ENCODE results near the gene ZNF322. TPM values are rescaled to one million over a fixed set of nuclear protein-coding genes. Genes with fewer than 3 reads are reported as not detected.
"Not testable (repeated sequence)": the region's sequence is repeated elsewhere in the genome, so short reads cannot be mapped to it uniquely, and the experiment has no call there.

The ZNF322 gene, protein sequence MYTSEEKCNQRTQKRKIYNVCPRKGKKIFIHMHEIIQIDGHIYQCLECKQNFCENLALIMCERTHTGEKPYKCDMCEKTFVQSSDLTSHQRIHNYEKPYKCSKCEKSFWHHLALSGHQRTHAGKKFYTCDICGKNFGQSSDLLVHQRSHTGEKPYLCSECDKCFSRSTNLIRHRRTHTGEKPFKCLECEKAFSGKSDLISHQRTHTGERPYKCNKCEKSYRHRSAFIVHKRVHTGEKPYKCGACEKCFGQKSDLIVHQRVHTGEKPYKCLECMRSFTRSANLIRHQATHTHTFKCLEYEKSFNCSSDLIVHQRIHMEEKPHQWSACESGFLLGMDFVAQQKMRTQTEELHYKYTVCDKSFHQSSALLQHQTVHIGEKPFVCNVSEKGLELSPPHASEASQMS
- 11.3 TPM for polyA plus RNA-seq (2013, experiment 1 of 2; ENCODE audit: insufficient read length)
- polyA plus RNA-seq (2013, experiment 2 of 2; ENCODE audit: insufficient read length), result 13.8 TPM

DNA sequence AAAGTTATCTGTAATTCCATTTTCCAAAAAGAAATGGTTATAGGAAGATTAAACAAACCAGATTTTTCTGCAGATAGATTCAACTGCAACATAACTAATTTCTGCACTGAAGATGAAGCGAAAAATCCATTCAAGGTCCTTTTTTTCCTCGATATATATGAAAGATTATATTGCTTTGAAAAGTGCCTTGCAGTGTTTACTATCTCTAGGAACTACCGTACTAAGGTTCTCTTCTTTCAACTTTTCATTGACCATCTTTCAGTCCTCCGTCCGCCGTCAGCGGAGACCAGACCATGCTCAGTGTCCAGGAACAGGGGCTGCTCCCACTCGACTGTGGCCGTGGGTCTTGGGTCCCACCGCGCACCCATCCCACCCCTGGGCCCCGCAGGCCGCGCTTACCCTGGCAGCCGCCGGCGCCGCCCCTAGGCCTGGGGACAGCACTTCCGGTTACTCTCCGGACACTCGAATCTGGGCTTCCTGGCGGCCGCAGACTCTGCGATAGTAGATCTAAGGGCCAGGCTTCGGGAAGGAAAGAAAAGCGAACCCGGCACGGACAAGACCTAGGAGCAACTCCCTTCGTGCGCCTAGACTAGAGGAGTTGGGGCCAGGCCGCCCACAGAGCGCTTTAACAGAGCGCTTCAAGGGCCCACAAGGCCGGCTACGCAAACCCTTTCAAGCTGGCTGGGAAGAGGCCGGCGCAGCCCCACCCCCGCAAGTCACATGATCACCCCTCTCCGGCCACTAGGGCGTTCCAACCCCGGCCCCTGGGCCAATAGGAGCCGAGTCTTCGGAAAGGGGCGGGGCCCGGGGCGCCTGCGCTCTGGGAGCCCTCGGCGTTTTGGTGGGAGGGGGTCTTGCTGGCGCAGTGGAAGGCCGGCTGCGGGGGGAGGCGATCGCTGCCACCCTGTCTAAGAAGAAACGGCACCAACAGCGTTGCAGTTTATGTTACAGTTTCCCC lies at the start of gene ZNF322:
Gene ZNF322 (minus strand): TSS at position 705 of the 958 bp plus-strand sequence. CDS start 21,193 bp downstream, outside the sequence.
- DNase-seq, result peak; percentile 94

DNA sequence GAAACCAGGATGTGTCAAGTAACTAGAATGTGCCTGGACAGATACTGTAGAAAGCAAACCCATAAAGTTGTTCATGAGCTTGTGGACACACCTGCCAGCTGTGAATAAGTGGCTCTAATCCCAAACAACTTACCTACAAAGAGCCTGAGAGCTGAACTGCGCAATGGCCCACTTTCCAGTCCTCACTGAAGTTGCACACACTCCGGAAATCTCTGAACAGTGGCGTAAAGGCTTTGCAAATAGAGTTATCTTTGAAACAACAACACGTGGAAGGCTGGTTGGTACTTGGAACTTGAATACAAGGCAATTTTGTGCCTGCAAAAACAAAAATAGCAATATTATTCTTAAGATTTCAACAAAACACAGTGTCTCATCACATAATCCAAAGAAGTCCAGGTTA lies 46.2 kb upstream of the ZNF322 start:
- not testable (repeated sequence) for DNase-seq

DNA sequence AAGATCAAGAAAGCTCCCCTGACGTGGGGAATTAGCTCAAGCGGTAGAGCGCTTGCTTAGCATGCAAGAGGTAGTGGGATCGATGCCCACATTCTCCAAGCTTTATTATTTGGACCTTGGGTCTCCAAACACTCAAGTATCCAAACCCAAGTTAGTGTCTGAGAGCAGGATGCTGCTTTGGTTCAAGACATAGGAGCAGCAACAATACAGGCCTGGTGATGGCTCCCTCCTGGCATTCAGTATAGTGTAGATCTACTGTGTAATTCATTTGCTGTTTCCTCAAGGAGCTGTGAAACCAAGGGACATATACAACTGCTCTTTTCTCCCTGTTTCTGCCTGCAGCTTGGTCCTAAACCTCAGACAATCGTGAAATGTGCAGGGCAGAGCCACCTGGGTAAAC lies 45.8 kb upstream of the ZNF322 start:
- DNase-seq, result not testable (repeated sequence)

GRCh38 chr6:26701023-26701747 lies 41.6 kb upstream of the ZNF322 start:
- DNase-seq, result not testable (repeated sequence)

GRCh38 chr6:26697496-26697895 lies 38.0 kb upstream of the ZNF322 start:
- not testable (repeated sequence) for DNase-seq

DNA sequence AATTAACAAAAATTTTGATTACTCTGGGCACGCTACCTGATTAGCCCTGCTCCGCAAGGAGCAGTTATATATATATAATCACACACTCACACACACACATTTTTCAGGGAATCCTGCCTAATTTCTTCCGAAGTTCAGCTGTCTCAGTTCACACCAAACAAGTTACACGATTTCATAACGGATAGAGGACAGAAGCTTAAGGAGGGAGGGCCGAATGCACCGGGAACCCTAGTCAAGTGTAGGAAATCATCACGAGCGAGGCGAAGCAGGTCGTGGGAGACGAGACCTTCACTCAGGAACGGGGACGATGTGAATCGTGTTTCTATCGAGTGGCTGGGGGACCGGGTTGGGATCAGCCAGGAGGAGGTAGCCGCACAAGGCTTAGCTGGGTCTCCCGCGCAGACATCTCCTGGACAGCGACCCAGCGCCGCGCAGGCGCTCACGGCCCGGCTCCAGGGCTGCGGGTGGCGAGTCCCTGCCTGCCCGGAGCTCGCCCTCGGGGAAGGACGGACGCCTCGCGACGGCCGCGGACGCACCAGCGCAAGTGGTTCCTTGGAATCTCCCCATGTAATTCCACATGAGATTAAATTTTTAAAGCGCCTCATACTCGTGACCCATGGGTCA lies 29.9 kb upstream of the ZNF322 start:
- DNase-seq, result not testable (repeated sequence)

GRCh38 chr6:26682435-26683042 lies 23.0 kb upstream of the ZNF322 start:
- not testable (repeated sequence) for DNase-seq

DNA sequence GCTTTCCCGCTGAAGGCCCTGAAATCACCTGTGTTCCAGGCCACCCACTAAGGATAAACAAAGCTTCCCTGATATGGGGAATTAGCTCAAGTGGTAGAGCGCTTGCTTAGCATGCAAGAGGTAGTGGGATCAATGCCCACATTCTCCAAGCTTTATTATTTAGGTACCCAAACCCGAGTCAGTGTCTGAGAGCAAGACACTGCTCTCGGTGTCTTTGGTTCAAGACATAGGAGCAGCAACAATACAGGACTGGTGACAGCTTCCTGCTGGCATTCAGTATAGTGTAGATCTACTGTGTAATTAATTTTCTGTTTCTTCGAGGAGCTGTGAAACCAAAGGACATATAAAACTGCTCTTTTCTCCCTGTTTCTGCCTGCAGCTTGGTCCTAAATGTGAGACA lies 13.7 kb upstream of the ZNF322 start:
- DNase-seq, result not testable (repeated sequence)

DNA sequence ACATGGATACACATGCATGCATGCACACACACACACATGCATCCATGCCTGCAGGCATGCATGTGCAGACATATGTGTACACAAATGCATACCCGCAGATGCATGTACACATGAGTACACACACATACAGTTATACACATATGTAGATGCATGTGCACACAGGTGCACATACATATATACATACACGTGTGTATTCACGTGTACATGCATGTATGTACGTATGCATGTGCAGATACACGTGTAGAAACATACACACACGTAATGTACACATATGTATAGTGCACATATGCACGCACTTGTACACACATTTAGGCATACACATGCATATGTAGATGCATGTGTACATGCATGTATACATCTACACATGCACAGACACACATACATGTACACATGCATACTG lies 11.0 kb upstream of the ZNF322 start:
- DNase-seq, result not testable (repeated sequence)

- DNase-seq, result not testable (repeated sequence)
These were observed 10.5 kb upstream of the ZNF322 start for GRCh38 chr6:26670003-26670402.

- peak; percentile 25 for DNase-seq
These were observed 435 bp upstream of the ZNF322 start for GRCh38 chr6:26660000-26660361.

- no peak for DNase-seq
These were observed 2.3 kb downstream of the ZNF322 start for GRCh38 chr6:26657256-26657655.

DNA sequence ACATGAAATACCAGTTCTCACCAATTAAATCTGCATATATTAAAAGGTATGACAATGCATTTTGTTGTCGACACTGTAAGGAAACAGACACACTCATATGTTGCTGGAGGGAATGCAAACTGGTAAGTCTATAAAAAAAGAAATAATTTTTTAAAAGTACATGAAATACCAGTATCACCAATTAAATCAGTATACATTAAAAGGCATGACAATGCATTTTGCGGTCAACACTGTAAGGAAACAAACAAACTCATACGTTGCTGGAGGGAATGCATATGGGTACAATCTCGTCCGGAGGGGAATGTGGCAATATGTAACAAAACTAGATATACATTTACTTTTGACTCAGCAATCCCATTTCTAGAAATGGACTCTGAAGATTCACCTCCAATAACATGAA lies 6.5 kb downstream of the ZNF322 start:
- DNase-seq, result no peak

DNA sequence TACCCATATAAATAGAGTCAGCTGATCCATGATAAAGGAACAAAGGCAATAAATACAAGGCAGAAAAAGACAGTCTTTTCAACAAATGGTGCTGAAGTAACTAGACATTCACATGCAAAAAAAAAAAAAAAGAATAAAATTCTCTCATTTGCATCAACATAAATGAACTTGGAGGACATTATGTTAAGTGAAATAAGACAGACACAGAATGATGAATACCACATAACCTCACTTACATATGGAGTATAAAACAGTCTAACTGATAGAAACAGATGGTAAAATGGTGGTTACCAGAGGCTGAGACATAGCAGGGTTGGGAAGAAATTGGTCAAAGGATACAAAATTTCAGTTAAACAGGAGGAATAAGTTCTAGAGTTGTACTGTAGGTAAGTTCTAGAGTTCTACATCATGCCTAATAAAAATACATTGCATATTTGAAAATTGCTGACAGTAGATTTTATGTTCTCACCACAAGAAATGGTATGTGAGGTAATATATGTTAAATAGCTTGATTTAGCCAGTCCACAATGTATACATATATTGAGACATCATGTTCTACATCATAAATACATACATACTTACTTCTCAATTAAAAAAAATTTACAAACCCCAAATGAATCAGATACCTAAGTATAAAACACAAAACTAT lies 8.3 kb downstream of the ZNF322 start:
- no peak for DNase-seq

DNA sequence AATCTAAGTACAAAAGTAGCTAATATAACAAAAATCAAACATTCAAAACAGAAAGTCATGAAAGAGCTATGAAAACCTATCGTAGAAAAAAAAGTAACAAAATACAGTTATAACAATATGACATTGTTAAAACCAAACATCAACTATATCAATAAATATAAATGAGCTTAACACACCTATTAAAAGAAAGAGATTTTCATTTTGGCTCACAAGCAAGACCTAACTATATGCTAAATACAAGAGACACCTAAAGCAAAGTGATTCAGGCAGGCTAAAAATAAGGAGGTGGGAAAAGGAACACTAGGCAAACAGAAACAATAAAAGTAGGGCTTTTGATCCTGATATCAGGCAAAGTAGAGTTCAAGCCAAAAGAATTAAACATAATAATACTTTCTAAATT lies 13.5 kb downstream of the ZNF322 start:
- no peak for DNase-seq

- no peak for DNase-seq
These were observed 18.7 kb downstream of the ZNF322 start for GRCh38 chr6:26640806-26641205.

- DNase-seq, result no peak
These were observed 30.2 kb downstream of the ZNF322 start for GRCh38 chr6:26629359-26629758.

DNA sequence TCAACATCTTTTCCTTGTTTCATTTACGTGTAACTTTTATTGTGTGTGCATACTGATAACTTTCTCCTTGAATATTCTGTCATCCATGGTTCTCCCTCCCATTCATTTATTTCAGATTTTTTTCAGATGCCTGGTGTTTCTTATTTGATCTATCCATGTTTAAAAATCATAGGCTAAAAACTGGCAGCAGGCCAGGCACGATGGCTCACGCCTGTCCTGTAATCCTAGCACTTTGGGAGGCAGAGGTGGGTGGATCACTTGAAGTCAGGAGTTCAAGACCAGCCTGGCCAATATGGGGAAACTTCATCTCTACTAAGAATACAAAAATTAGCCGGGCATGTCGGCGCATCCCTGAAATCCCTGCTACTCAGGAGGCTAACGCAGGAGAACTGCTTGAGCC lies 31.7 kb downstream of the ZNF322 start:
- DNase-seq, result no peak

DNA sequence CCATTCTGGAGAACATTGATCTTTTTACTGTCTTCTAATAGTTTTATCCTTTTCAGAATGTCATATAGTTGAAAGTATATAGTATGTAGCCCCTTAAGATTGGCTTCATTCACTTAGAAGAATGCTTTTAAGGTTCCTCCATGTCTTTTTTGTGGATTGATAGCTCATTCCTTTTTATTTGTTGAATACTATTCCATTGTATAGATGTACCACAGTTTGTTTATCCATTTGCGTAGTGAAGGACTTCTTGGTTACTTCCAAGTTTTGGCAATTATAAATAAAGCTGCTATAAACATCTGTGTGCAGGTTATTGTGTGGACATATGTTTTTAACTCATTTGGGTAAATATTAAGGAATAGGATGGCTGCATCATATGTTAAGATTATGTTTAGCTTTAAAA lies 35.0 kb downstream of the ZNF322 start:
- DNase-seq, result no peak

DNA sequence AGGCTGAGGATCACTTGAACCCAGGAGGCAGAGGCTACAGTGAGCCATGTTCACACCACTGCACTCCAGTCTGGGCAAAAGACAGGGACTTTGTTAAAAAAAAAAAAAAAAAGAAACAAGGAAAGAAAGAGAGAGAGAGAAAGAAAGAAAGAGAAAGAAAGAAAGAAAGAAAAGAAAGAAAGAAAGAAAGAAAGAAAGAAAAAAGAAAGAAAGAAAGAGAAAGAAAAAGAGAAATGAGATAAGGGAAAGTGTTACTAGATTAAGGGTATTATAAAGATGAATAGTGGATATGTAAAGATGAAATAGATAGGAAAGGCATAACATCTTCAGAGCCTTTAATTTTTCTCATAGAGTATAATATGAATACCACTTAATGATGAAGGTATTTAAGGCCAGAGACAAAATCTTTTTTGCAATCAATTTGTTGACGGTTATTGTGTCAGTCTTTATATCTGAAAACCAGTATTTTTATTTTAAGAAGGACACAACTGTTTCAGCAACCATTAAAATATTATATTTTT lies 36.1 kb downstream of the ZNF322 start:
- no peak for DNase-seq

Data from fibroblast of skin of scalp (primary cell).